Aorta (tissue), 5 donors: ENCODE data around the gene CCDC141. TPM values are rescaled to one million over a fixed set of nuclear protein-coding genes. Genes with fewer than 3 reads are reported as not detected.

Experiments used
- ATAC-seq: fragments of 200-7000 bp; cut with Tn5 transposase; one replicate; pipeline ENCODE4 v1.9.1; 2022; ENCODE audit warnings: moderate library complexity; ENCODE audit not compliant: low FRiP score
- DNase-seq, 2 donors: peaks; one replicate each; pipeline ENCODE4 v3.0.0-alpha.2; 2020
- H3K27ac ChIP-seq, 2 donors: one replicate each; pipeline ENCODE4 v1.5.1; 2013; ENCODE audit warnings: low read length in 2 of 2, mild to moderate bottlenecking in 2 of 2, moderate library complexity in 2 of 2, control low read depth in 1 of 2, inconsistent platforms in 1 of 2, low read depth in 1 of 2
- H3K27me3 ChIP-seq, 2 donors: one replicate each; pipeline ENCODE4 v1.6.1; 2013; ENCODE audit warnings: control low read depth in 1 of 2, low read length in 1 of 2, mild to moderate bottlenecking in 1 of 2, moderate library complexity in 1 of 2; ENCODE audit not compliant: insufficient read depth in 2 of 2, control insufficient read depth in 1 of 2
- H3K36me3 ChIP-seq, 2 donors: one replicate each; pipeline ENCODE4 v1.6.1; 2013; ENCODE audit warnings: control low read depth in 1 of 2, low read length in 1 of 2, mild to moderate bottlenecking in 1 of 2; ENCODE audit not compliant: insufficient read depth in 2 of 2, control insufficient read depth in 1 of 2
- H3K4me1 ChIP-seq, 2 donors: one replicate each; pipeline ENCODE4 v1.6.1; 2013; ENCODE audit warnings: low read length in 2 of 2, control low read depth in 1 of 2, mild to moderate bottlenecking in 1 of 2, moderate library complexity in 1 of 2; ENCODE audit not compliant: insufficient read depth in 2 of 2, control insufficient read depth in 1 of 2
- H3K4me3 ChIP-seq, 2 donors: one replicate each; pipeline ENCODE4 v1.5.1; 2013; ENCODE audit warnings: low read length in 2 of 2, control low read depth in 1 of 2, mild to moderate bottlenecking in 1 of 2
- H3K9me3 ChIP-seq: one replicate; pipeline ENCODE4 v1.6.1; 2013; ENCODE audit warnings: mild to moderate bottlenecking, low read length; ENCODE audit not compliant: control insufficient read depth
- WGBS, 2 donors: extraction: QIAGEN DNeasy Blood & Tissue Kit; methylation state at CpG; one replicate each; pipeline ENCODE4 v1.1.7; 2013; 5-methylcytosine and 5-hydroxymethylcytosine counted together
- intact Hi-C, 2 donors: fragments of 100-400 bp; cut with DNase I; formaldehyde crosslinking; loops; one replicate each; pipeline versions ENCODE4 v1.14.2 to v1.15.0; 2022
- polyA plus RNA-seq, 2 donors: library from polyadenylated mRNA; stranded (reverse); fragments of 200-250 nt; gene quantifications; one replicate each; pipeline ENCODE4 v1.2.3, GENCODE V29; 2013
- total RNA-seq, 2 donors: library from RNA; stranded (reverse); fragmentation: NEBNext Ultra II Directional; extraction: Animal tissue kit (Norgen Biotek cat#: 25700); gene quantifications; one replicate each; pipeline ENCODE4 v1.2.1, GENCODE V29; 2021
- donor health status: healthy with polysubstance abuse.
- donor health status: Bipolar disorder and iron deficiency.
- donor health status: DM: no; HTN: no; CAD: no.
- donor health status: DM: no; HTN: no; CAD: no.
- donor health status: DM: yes; HTN: yes; CAD: no.

Gene CCDC141
- total and polyA plus RNA-seq, 4 donors = 0.13 to 28.3 (median 2.0) TPM

- peak overlapping the region; percentile 38 to 57 for H3K27ac ChIP-seq
These were observed 190.9 kb downstream of the CCDC141 start for GRCh38 chr2:178858896-178859625.

GRCh38 chr2:178855151-178855550 is 194.8 kb downstream of the CCDC141 start:
- Histone ChIP-seq H3K36me3 (no peaks in the 10 kb centered on the region), H3K27ac (no peak overlapping the region), H3K4me3 (no peak overlapping the region), H3K4me1 (peaks cover 0 to 2% of the 10 kb centered on the region in 2 donors), H3K9me3 (no peaks in the 10 kb centered on the region), H3K27me3 (no peaks in the 10 kb centered on the region)
- DNase-seq (no peak), ATAC-seq (no peak)
- intact Hi-C loops = no loop called here

More at GRCh38 chr2:178858896-178859625, 190.9 kb downstream of the CCDC141 start:
- 26 to 27% methylated on average over 4 of the region's 4 CpGs for WGBS, 2 donors
- Histone ChIP-seq H3K9me3 (no peaks in the 10 kb centered on the region), H3K27me3 (no peaks in the 10 kb centered on the region), H3K4me1 (peaks cover 0 to 5% of the 10 kb centered on the region in 2 donors), H3K4me3 (no peak overlapping the region), H3K36me3 (no peaks in the 10 kb centered on the region)
- intact Hi-C loops = no loop called here
- ATAC-seq (no peak), DNase-seq (no peak)

GRCh38 chr2:178848335-178848734 is 201.6 kb downstream of the CCDC141 start:
- intact Hi-C loops = loop anchor here in 1 of 2 donors (5.0 kb wide), 1 partner anchor 46 kb away; no protein-coding TSS in a partner anchor
- H3K27me3 ChIP-seq = no peaks in the 10 kb centered on the region
- DNase-seq = no peak
- no peak overlapping the region for H3K27ac ChIP-seq
- H3K4me1 ChIP-seq = peaks cover 0 to 6% of the 10 kb centered on the region in 2 donors
- no peak for ATAC-seq
- 97% methylated on average over 5 of the region's 5 CpGs for WGBS, 2 donors
- H3K9me3 ChIP-seq = no peaks in the 10 kb centered on the region
- H3K36me3 ChIP-seq = no peaks in the 10 kb centered on the region
- no peak overlapping the region for H3K4me3 ChIP-seq

- Histone ChIP-seq H3K4me3 (no peak overlapping the region), H3K4me1 (peaks cover 0 to 4% of the 10 kb centered on the region in 2 donors), H3K36me3 (no peaks in the 10 kb centered on the region), H3K27me3 (no peaks in the 10 kb centered on the region), H3K27ac (peak overlapping the region in 1 of 2 donors; percentile 3), H3K9me3 (no peaks in the 10 kb centered on the region)
- intact Hi-C loops = loop anchor here in 1 of 2 donors (5.0 kb wide), 1 partner anchor 44 kb away; no protein-coding TSS in a partner anchor
- WGBS, 2 donors = 33 to 35% methylated on average over 2 of the region's 2 CpGs
- ATAC-seq = no peak
- no peak for DNase-seq
These were observed 203.5 kb downstream of the CCDC141 start for GRCh38 chr2:178846458-178846802.

GRCh38 chr2:178845566-178846457 is 204.1 kb downstream of the CCDC141 start:
- WGBS, 2 donors = 43 to 51% methylated on average over 2 of the region's 2 CpGs
- peak overlapping the region in 1 of 2 donors; percentile 87 for H3K27ac ChIP-seq
- intact Hi-C loops = loop anchor here in 1 of 2 donors (5.0 kb wide), 1 partner anchor 44 kb away; no protein-coding TSS in a partner anchor

GRCh38 chr2:178844701-178845100 is 205.2 kb downstream of the CCDC141 start:
- Histone ChIP-seq H3K36me3 (no peaks in the 10 kb centered on the region), H3K9me3 (no peaks in the 10 kb centered on the region), H3K4me3 (no peak overlapping the region), H3K4me1 (peaks cover 0 to 4% of the 10 kb centered on the region in 2 donors), H3K27ac (peak overlapping the region in 1 of 2 donors; percentile 43), H3K27me3 (no peaks in the 10 kb centered on the region)
- no peak for DNase-seq
- intact Hi-C loops = loop anchor here in 1 of 2 donors (5.0 kb wide), 1 partner anchor 42 kb away; no protein-coding TSS in a partner anchor
- 9 to 10% methylated on average over 2 of the region's 2 CpGs for WGBS, 2 donors
- no peak for ATAC-seq

More at GRCh38 chr2:178845566-178846457, 204.1 kb downstream of the CCDC141 start:
- ATAC-seq = peak; percentile 48
- peaks cover 0 to 4% of the 10 kb centered on the region in 2 donors for H3K4me1 ChIP-seq
- H3K36me3 ChIP-seq = no peaks in the 10 kb centered on the region
- no peak for DNase-seq
- H3K27me3 ChIP-seq = no peaks in the 10 kb centered on the region
- no peaks in the 10 kb centered on the region for H3K9me3 ChIP-seq
- H3K4me3 ChIP-seq = no peak overlapping the region

- peaks cover 0 to 4% of the 10 kb centered on the region in 2 donors for H3K4me1 ChIP-seq
- H3K36me3 ChIP-seq = no peaks in the 10 kb centered on the region
- intact Hi-C loops = no loop called here
- peak overlapping the region; percentile 37 to 43 for H3K27ac ChIP-seq
- no peaks in the 10 kb centered on the region for H3K9me3 ChIP-seq
- H3K27me3 ChIP-seq = no peaks in the 10 kb centered on the region
- no peak overlapping the region for H3K4me3 ChIP-seq
- ATAC-seq = no peak
- DNase-seq = no peak
- 23 to 35% methylated on average over 4 of the region's 4 CpGs for WGBS, 2 donors
These were observed 205.7 kb downstream of the CCDC141 start for GRCh38 chr2:178844269-178844668.

- intact Hi-C loops = no loop called here
- Histone ChIP-seq H3K27ac (no peak overlapping the region), H3K9me3 (no peaks in the 10 kb centered on the region), H3K4me1 (peaks cover 0 to 4% of the 10 kb centered on the region in 2 donors), H3K27me3 (no peaks in the 10 kb centered on the region), H3K4me3 (no peak overlapping the region), H3K36me3 (no peaks in the 10 kb centered on the region)
- no peak for DNase-seq
- ATAC-seq = no peak
- WGBS, 2 donors = 76 to 84% methylated on average over 1 of the region's 1 CpG
These were observed 206.2 kb downstream of the CCDC141 start for GRCh38 chr2:178843697-178844096.
